Measurements from ENCODE around the gene ALDH5A1. TPM values are rescaled to one million over a fixed set of nuclear protein-coding genes. Genes with fewer than 3 reads are reported as not detected.

Gene ALDH5A1
- total and polyA plus RNA-seq, 10 of the 15 experiments (the other 5 are each of a cell fraction or from before 2014, with no cell fraction given), result 2.6 to 13.8 (median 9.3) TPM

- no peak for TF ChIP-seq BCL3 (IDR thresholded peaks at IDR 0.05; ENCODE audit: borderline replicate concordance, insufficient read depth, low read depth, low read length, poor library complexity, severe bottlenecking)
- TF ChIP-seq HDAC6 (IDR thresholded peaks at IDR 0.05; ENCODE audit: unreplicated experiment), result no peak
These were observed 36.6 kb upstream of the ALDH5A1 start (continued) for GRCh38 chr6:24458134-24458533.

GRCh38 chr6:24458941-24459340 lies 35.8 kb upstream of the ALDH5A1 start:
- Histone ChIP-seq H3K36me3 (ENCODE audit: control insufficient read depth in 2 of 2, insufficient read depth in 2 of 2, low read length in 1 of 2) (no peaks in the 10 kb centered on the region), H3K9ac (ENCODE audit: control insufficient read depth, insufficient read depth, low read length) (no peak overlapping the region), H4K20me1 (ENCODE audit: control insufficient read depth, insufficient read depth) (no peaks in the 10 kb centered on the region), H3K27ac (ENCODE audit: control insufficient read depth, insufficient read depth) (no peak overlapping the region), H3K4me3 (no peak overlapping the region), H3K9me3 (replicated peaks; ENCODE audit: control insufficient read depth, insufficient read depth, low read length) (no peaks in the 10 kb centered on the region), H2AFZ (ENCODE audit: control insufficient read depth, low read depth, low read length) (no peak overlapping the region), H3K4me2 (ENCODE audit: control insufficient read depth, insufficient read depth) (no peak overlapping the region), H3K79me2 (ENCODE audit: control insufficient read depth, insufficient read depth, low read length) (no peaks in the 10 kb centered on the region), H3K4me1 (ENCODE audit: control insufficient read depth, insufficient read depth, low read length) (no peaks in the 10 kb centered on the region), H3K27me3 (replicated peaks in 1 of 2; ENCODE audit: control insufficient read depth in 2 of 2, insufficient read depth in 2 of 2, low read length in 1 of 2) (no peaks in the 10 kb centered on the region)
- BruUV-seq (replicated peaks), result no TSS peak
- RAD21 ChIA-PET (ENCODE audit: unreplicated experiment), result no interaction called here
- SMC1A ChIA-PET (ENCODE audit: uncharacterized antibody, unreplicated experiment), result interaction anchor here (0.6 to 1.0 kb wide), 2 partner anchors 13 to 16 kb away, joined by 3 read pairs; no protein-coding TSS in a partner anchor
- no peak for DNase-seq (ENCODE audit: low read depth, low spot score)
- intact Hi-C loops (cut with micrococcal nuclease; ENCODE audit: unreplicated experiment) (no loop called here), in situ Hi-C loops (cut with MboI) (no loop called here)
- WGBS (ENCODE audit: insufficient coverage, insufficient replicate concordance, low lambda C conversion rate, missing lambda C conversion rate), result 50% methylated on average over 2 of the region's 2 CpGs
- CTCF ChIA-PET, result no interaction called here
- TF ChIP-seq SMAD1 (IDR thresholded peaks at IDR 0.05; ENCODE audit: low read depth, partially characterized antibody) (no peak), IKZF1 (conservative IDR thresholded peaks at IDR 0.05) (no peak), TBL1XR1 (IDR thresholded peaks at IDR 0.05; ENCODE audit: low read depth, low read length) (no peak), CEBPB (IDR thresholded peaks at IDR 0.05; ENCODE audit: borderline replicate concordance in 1 of 2, low read depth in 2 of 2, low read length in 2 of 2) (no peak)
- FAIRE-seq, result no peak
- POLR2A ChIA-PET, result no interaction called here
- no peak for ATAC-seq
